BLaER1 (cell line): ENCODE results near the gene KSR2.
"Not testable (repeated sequence)": the region's sequence is repeated elsewhere in the genome, so short reads cannot be mapped to it uniquely, and the experiment has no call there.

Source experiments
- H3K27ac ChIP-seq: shearing (Covaris generic); formaldehyde crosslinking; 2 replicates; pipeline ENCODE4 v1.8.1; 2022
- H3K27me3 ChIP-seq: shearing (Covaris generic); formaldehyde crosslinking; 2 replicates; pipeline ENCODE4 v1.8.1; 2022
- H3K36me3 ChIP-seq: shearing (Covaris generic); formaldehyde crosslinking; 2 replicates; pipeline ENCODE4 v1.8.1; 2022
- H3K4me1 ChIP-seq: shearing (Covaris generic); formaldehyde crosslinking; 2 replicates; pipeline ENCODE4 v1.8.1; 2022
- H3K4me2 ChIP-seq: shearing (Covaris generic); formaldehyde crosslinking; 2 replicates; pipeline ENCODE4 v1.8.1; 2022
- H3K4me3 ChIP-seq: shearing (Covaris generic); formaldehyde crosslinking; 2 replicates; pipeline ENCODE4 v1.8.1; 2022
- H3K9ac ChIP-seq: shearing (Covaris generic); formaldehyde crosslinking; 2 replicates; pipeline ENCODE4 v1.8.1; 2022
- H3K9me3 ChIP-seq: shearing (Covaris generic); formaldehyde crosslinking; 2 replicates; pipeline ENCODE4 v1.8.1; 2022
- H4K20me1 ChIP-seq: shearing (Covaris generic); formaldehyde crosslinking; 2 replicates; pipeline ENCODE4 v1.8.1; 2022
- Cebpa-rat ChIP-seq: shearing (Covaris generic); IDR thresholded peaks from 2 replicates; pipeline ENCODE4 v1.8.1; 2022

Gene KSR2

DNA sequence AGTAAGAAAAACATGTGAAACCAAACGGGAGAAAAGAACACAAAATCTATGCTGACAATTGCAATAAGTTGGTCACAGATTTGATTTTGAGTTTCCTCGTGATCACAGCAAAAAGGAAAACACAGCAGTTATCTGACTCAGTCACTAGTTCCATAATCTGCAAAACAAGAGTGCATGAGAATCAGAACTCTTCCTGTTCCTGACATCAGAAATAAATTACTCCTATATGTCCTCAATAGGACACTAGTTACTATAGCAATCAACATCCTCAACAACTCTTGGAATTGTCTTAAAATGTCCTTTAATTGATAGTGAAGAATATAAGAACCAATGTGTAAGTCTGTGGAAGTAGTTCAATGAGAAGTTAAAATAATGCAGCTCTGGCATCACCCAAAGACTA is 339.3 kb downstream of the KSR2 start:
- no peak overlapping the region for H3K4me2 ChIP-seq
- no peaks in the 10 kb centered on the region for H3K36me3 ChIP-seq
- no peak for TF ChIP-seq Cebpa-rat
- no peaks in the 10 kb centered on the region for H4K20me1 ChIP-seq
- no peak overlapping the region for H3K4me3 ChIP-seq
- no peaks in the 10 kb centered on the region for H3K27me3 ChIP-seq
- H3K27ac ChIP-seq = no peak overlapping the region
- no peaks in the 10 kb centered on the region for H3K4me1 ChIP-seq
- no peaks in the 10 kb centered on the region for H3K9me3 ChIP-seq
- H3K9ac ChIP-seq = no peak overlapping the region

DNA sequence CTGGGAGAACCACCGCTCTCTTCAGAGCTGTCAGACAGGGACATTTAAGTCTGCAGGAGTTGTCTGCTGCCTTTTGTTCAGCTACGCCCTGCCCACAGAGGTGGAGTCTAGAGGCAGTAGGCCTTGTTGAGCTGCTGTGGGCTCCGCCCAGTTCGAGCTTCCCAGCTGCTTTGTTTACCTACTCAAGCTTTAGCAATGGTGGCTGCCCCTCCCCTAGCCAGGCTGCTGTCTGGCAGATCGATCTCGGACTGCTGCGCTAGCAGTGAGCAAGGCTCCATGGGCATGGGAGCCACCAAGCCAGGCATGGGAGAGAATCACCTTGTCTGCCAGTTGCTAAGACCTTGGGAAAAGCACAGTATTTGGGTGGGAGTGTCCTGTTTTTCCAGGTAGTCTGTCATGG is 340.1 kb downstream of the KSR2 start:
- H3K36me3 ChIP-seq, H3K4me2 ChIP-seq, H3K9me3 ChIP-seq, H3K4me3 ChIP-seq, H3K27ac ChIP-seq, H3K4me1 ChIP-seq, H3K9ac ChIP-seq, H4K20me1 ChIP-seq, H3K27me3 ChIP-seq: not testable (repeated sequence)

DNA sequence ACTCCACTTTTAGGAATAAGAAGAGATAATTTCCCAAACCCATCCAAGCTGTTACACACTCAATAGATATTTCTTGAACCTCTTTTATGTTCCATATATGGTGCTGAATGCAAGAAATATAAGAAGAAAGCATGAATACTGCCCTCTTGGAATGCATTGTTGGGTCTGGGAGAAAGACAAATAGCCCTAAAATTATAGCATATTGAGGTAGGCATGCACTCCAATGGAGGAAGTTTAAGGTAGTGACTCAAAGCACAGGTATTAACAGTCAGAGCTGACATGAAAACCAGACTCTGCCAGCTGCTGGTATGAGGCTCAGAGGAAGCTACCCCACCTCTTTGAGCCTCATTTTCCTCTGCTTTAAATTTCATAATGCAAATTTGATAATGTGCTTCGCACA is 346.0 kb downstream of the KSR2 start:
- H3K9me3 ChIP-seq = no peaks in the 10 kb centered on the region
- no peak overlapping the region for H3K4me2 ChIP-seq
- no peaks in the 10 kb centered on the region for H3K36me3 ChIP-seq
- no peaks in the 10 kb centered on the region for H3K27me3 ChIP-seq
- no peaks in the 10 kb centered on the region for H3K4me1 ChIP-seq
- H3K4me3 ChIP-seq = no peak overlapping the region
- no peak overlapping the region for H3K9ac ChIP-seq
- no peak overlapping the region for H3K27ac ChIP-seq
- no peak for TF ChIP-seq Cebpa-rat
- no peaks in the 10 kb centered on the region for H4K20me1 ChIP-seq

DNA sequence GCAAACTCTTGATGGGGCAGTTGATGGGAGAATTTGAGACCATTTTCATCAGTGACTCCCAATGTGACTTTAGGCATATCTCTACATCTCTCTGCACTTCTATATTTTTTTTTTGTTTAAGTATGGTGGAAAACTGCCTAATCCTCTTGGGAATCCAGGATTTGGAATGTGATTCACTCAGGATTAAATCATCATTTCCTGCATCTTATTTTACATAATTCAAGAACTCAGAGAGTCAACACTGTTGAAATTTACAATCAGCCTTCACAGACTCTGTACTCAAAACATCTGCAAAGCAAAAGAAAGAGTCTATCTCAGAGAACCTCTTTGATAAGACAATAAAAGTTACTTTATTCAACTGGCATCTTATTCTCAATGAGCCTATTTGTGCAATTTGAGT is 346.7 kb downstream of the KSR2 start:
- H3K4me1 ChIP-seq = no peaks in the 10 kb centered on the region
- no peaks in the 10 kb centered on the region for H4K20me1 ChIP-seq
- no peaks in the 10 kb centered on the region for H3K36me3 ChIP-seq
- no peak overlapping the region for H3K4me3 ChIP-seq
- no peaks in the 10 kb centered on the region for H3K9me3 ChIP-seq
- H3K4me2 ChIP-seq = no peak overlapping the region
- TF ChIP-seq Cebpa-rat = no peak
- no peak overlapping the region for H3K27ac ChIP-seq
- H3K27me3 ChIP-seq = no peaks in the 10 kb centered on the region
- H3K9ac ChIP-seq = no peak overlapping the region

DNA sequence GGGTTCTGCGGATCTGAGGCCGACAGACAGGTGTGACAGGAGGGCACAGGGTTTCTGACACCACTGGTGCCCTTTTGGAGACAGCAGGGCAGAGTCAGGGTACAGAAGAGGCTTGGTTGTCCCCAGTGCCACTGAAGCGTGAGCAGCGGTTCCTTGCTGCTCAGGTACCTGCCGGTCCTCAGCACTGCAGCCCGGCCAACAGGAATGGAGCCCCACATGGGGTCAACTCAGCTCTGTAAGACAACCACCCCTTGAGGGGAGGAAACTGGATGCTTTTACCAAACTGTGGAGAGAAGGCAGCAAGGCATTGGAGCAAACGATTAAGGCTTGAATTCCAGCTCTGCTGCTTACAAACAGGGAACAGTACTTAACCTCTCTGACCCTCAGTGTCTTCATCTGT is 361.0 kb downstream of the KSR2 start:
- Histone ChIP-seq H3K9me3 (0 out of 2 replicates have a peak, but pooled peaks cover 4% of the 10 kb centered on the region), H4K20me1 (no peaks in the 10 kb centered on the region), H3K4me2 (no peak overlapping the region), H3K36me3 (no peaks in the 10 kb centered on the region), H3K9ac (no peak overlapping the region), H3K27me3 (no peaks in the 10 kb centered on the region), H3K4me1 (no peaks in the 10 kb centered on the region), H3K27ac (no peak overlapping the region), H3K4me3 (no peak overlapping the region)
- no peak for TF ChIP-seq Cebpa-rat

DNA sequence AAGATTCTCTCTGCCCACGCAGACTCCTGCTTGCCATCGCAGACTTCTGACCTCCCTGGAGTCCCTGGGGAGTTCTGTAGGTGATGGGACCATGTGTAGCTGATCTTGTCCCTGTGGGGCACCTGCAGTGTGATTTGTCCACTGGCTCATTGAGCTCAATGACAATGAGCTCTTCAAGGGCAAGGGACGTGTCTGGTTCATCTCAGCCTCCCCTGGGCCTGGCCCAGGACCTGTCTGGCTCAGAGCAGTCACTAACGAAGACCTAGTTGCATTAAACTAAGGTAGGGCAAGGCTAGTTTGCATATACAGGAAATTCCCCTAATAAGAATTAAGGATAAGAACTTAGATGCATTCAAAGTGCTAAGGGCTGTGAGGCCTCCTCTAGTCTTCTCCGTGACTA is 361.8 kb downstream of the KSR2 start:
- H3K27me3 ChIP-seq = no peaks in the 10 kb centered on the region
- H3K36me3 ChIP-seq = no peaks in the 10 kb centered on the region
- no peaks in the 10 kb centered on the region for H4K20me1 ChIP-seq
- no peaks in the 10 kb centered on the region for H3K4me1 ChIP-seq
- no peak overlapping the region for H3K4me2 ChIP-seq
- no peak overlapping the region for H3K27ac ChIP-seq
- no peak for TF ChIP-seq Cebpa-rat
- no peak overlapping the region for H3K9ac ChIP-seq
- H3K9me3 ChIP-seq = 0 out of 2 replicates have a peak, but pooled peaks cover 4% of the 10 kb centered on the region
- no peak overlapping the region for H3K4me3 ChIP-seq

DNA sequence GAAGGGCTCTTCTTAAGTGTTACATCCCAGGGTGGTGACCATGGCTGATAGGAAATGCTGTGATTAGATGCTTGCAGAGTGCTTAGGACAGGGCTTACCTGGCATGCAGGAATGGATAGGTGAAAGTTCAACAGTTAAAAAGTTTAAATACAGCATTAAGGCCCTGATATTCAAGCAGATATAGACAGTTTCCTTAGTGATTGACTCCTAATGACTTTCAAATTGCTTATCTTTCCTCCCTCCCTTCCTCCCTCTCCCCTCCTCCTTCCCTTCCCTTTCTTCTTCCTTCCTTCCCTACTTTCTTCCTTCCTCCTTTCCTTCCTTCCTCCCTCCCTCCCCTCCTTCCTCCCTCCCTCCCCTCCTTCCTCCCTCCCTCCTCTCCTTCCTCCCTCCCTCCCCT is 362.8 kb downstream of the KSR2 start:
- no peak overlapping the region for H3K4me3 ChIP-seq
- no peaks in the 10 kb centered on the region for H3K27me3 ChIP-seq
- H3K9me3 ChIP-seq = 0 out of 2 replicates have a peak, but pooled peaks cover 4% of the 10 kb centered on the region
- H3K9ac ChIP-seq = no peak overlapping the region
- H3K4me2 ChIP-seq = no peak overlapping the region
- H3K36me3 ChIP-seq = no peaks in the 10 kb centered on the region
- H3K27ac ChIP-seq = no peak overlapping the region
- no peaks in the 10 kb centered on the region for H3K4me1 ChIP-seq
- no peaks in the 10 kb centered on the region for H4K20me1 ChIP-seq
- no peak for TF ChIP-seq Cebpa-rat

DNA sequence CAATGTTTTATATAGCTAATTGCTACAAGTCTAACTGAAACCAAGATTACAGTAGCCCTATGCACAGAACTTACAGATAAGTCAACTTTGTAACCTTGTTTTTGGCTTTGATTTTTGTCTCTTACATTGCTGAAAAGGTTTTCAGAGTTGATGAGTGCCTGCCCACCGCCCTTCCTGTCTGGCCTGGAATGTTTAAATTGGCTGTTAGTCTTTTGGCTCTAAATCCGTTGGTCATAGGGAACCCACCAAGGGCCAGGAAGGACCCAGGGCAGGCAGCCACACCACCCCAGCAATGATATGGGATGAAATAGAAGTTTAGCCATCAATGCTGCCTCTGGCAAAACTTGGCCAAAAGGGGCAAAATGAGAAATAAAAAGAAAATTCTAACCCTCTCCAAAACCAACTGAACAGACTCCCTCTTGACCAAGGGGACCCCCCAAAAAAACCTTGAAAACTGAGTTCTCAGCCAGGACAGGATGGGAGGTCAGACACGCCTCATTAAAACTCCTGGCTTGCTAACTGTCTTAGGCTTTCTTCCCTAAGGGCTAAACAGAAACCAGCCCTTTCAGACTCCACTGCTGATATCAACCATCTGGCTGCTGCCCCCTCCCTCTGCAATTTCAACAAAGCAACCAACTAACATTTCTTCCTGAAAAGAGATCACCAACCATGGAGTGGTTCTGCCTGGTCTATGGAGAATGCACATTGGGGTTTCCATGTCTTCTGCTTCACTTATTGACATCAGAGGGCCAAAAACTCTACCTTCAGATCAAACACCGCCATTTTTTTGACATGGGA is 365.3 kb downstream of the KSR2 start:
- H3K4me1 ChIP-seq = no peaks in the 10 kb centered on the region
- no peak overlapping the region for H3K27ac ChIP-seq
- no peaks in the 10 kb centered on the region for H4K20me1 ChIP-seq
- no peak for TF ChIP-seq Cebpa-rat
- H3K36me3 ChIP-seq = no peaks in the 10 kb centered on the region
- 0 out of 2 replicates have a peak, but pooled peaks cover 4% of the 10 kb centered on the region for H3K9me3 ChIP-seq
- H3K4me2 ChIP-seq = no peak overlapping the region
- H3K4me3 ChIP-seq = no peak overlapping the region
- no peaks in the 10 kb centered on the region for H3K27me3 ChIP-seq
- H3K9ac ChIP-seq = no peak overlapping the region

DNA sequence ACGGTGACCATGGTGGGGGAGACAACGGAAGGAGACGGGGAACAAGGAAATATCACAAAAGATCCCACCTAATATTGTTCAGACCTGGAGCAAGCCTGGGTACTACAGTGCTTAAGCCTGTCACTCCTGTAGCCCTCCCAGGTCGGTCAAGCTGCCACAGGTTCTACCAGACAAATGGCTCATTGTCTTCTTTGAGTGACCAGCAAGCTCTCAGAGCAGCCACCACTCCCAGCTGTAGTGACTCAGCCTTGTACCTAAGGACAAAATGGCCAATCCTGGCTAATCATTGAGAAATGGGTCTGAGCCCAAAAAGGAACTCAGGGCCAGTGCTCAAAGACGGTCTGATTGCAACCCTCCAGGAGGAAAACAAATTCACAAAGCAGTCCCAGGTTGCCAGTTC is 368.9 kb downstream of the KSR2 start:
- H3K27me3 ChIP-seq = no peaks in the 10 kb centered on the region
- TF ChIP-seq Cebpa-rat = no peak

DNA sequence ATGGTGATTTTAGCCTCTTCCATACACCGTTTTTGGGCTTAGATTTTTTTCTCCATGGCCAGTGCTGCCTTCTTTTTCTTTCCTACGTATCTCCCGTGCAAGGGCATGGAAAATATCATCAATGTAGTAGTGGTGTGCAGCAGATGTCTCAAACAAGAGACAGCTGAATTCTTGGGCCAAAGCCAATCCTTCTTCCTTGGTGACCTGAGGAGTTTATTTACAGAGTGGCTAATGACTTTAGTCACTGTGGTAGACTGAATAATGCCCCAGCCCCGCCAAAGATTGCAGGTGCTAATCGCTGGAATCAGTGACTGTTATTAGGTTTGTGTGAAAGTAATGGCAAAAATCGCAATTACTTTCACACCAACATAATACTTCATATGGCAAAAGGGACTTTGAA is 371.8 kb downstream of the KSR2 start:
- H3K4me1 ChIP-seq = no peaks in the 10 kb centered on the region
- no peaks in the 10 kb centered on the region for H3K9me3 ChIP-seq
- H3K36me3 ChIP-seq = no peaks in the 10 kb centered on the region
- no peak overlapping the region for H3K4me2 ChIP-seq
- no peak overlapping the region for H3K4me3 ChIP-seq
- H3K27ac ChIP-seq = no peak overlapping the region
- TF ChIP-seq Cebpa-rat = no peak
- H4K20me1 ChIP-seq = no peaks in the 10 kb centered on the region
- no peak overlapping the region for H3K9ac ChIP-seq
- H3K27me3 ChIP-seq = no peaks in the 10 kb centered on the region

More for the DNA sequence above, 368.9 kb downstream of the KSR2 start:
- Histone ChIP-seq H3K4me3 (no peak overlapping the region), H3K9me3 (no peaks in the 10 kb centered on the region), H3K9ac (no peak overlapping the region), H3K4me2 (no peak overlapping the region), H3K36me3 (no peaks in the 10 kb centered on the region), H4K20me1 (no peaks in the 10 kb centered on the region), H3K4me1 (no peaks in the 10 kb centered on the region), H3K27ac (no peak overlapping the region)

DNA sequence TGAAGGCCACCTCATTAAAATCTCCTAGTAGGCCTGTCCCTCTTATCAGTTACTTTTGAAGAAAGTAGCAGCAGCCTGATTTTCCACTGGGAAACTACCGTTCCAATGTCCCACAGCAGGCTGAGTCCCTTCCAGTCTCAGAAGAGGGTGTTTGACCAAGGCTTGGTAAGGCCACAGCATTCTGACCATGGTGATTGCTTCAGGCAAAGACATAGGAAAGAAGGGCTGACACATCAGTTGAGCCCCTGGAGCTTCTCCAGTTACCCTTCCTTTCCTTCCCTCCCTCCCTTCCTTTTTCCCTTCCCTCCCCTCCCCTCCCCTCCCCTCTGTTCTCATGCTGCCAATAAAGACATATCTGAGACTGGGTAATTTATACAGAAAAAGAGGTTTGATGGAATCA is 373.0 kb downstream of the KSR2 start:
- Histone ChIP-seq H3K9me3 (peaks cover 5% of the 10 kb centered on the region; the same call in 1 of the 2 replicates), H3K27me3 (no peaks in the 10 kb centered on the region), H3K4me3 (no peak overlapping the region), H3K9ac (no peak overlapping the region), H3K4me2 (no peak overlapping the region), H4K20me1 (no peaks in the 10 kb centered on the region), H3K36me3 (no peaks in the 10 kb centered on the region), H3K4me1 (no peaks in the 10 kb centered on the region), H3K27ac (no peak overlapping the region)
- TF ChIP-seq Cebpa-rat = no peak
